Measurements from ENCODE around the gene MAPK11. TPM values are rescaled to one million over a fixed set of nuclear protein-coding genes. Genes with fewer than 3 reads are reported as not detected.

Gene MAPK11
- total and polyA plus RNA-seq, 2 donors (not counting 1 experiment from before 2014, with no cell fraction given), result 8.1 to 9.9 TPM

GRCh38 chr22:50226875-50227165 lies 43.4 kb downstream of the MAPK11 start:
- Histone ChIP-seq H3K4me1 (ENCODE audit: control insufficient read depth in 2 of 2, insufficient read depth in 2 of 2, low read length in 2 of 2) (no peaks in the 10 kb centered on the region), H3K4me3 (ENCODE audit: control extremely low read depth in 1 of 5, extremely low read depth in 1 of 5, insufficient read depth in 1 of 5, low read depth in 2 of 5, low read length in 4 of 5) (no peak overlapping the region), H3K9ac (ENCODE audit: low read length) (no peak overlapping the region), H2AFZ (ENCODE audit: insufficient read depth, low read depth, low read length, poor library complexity, severe bottlenecking) (no peak overlapping the region), H3K36me3 (replicated peaks in 1 of 2; ENCODE audit: control extremely low read depth in 1 of 2, control insufficient read depth in 1 of 2, extremely low read depth in 1 of 2, insufficient read depth in 2 of 2, low read length in 1 of 2) (peaks cover 0 to 53% of the 10 kb centered on the region in 2 experiments), H3K27me3 (replicated peaks in 1 of 4; ENCODE audit: control extremely low read depth in 1 of 4, control insufficient read depth in 3 of 4, insufficient read depth in 4 of 4, low read length in 3 of 4) (no peaks in the 10 kb centered on the region), H3K4me2 (replicated peaks; ENCODE audit: low read depth, low read length, poor library complexity, severe bottlenecking) (no peak overlapping the region), H4K20me1 (ENCODE audit: control insufficient read depth, insufficient read depth, low read length, poor library complexity, severe bottlenecking) (peaks cover 33% of the 10 kb centered on the region), H3K9me3 (ENCODE audit: control extremely low read depth in 1 of 3, control insufficient read depth in 2 of 3, insufficient read depth in 1 of 3, low read length in 2 of 3) (no peaks in the 10 kb centered on the region), H3K27ac (ENCODE audit: low read length in 2 of 2) (no peak overlapping the region), H3K79me2 (ENCODE audit: control insufficient read depth, insufficient read depth, low read length) (peaks cover 35% of the 10 kb centered on the region)
- TF ChIP-seq EZH2 (IDR thresholded peaks at IDR 0.05; ENCODE audit: borderline replicate concordance, insufficient read depth, low read depth, low read length, poor library complexity, severe bottlenecking), result no peak
- TF ChIP-seq CTCF (IDR thresholded peaks at IDR 0.05), result no peak
- ATAC-seq (ENCODE audit: low read depth), result no peak
- WGBS (ENCODE audit: insufficient coverage), result 73% methylated on average over 18 of the region's 18 CpGs
- Mint-ChIP-seq H3K27me3 (no peaks in the 10 kb centered on the region), H3K4me3 (no peak overlapping the region), H3K27ac (no peak overlapping the region), H3K4me1 (no peaks in the 10 kb centered on the region), H3K9me3 (ENCODE audit: insufficient read depth) (no peaks in the 10 kb centered on the region)
- intact Hi-C loops (cut with micrococcal nuclease), result no loop called here
- no peak for DNase-seq
- CTCF ChIA-PET, result interaction anchor here (1.3 kb wide), 1 partner anchor 11 kb away, joined by 4 read pairs; no protein-coding TSS in a partner anchor
- POLR2A ChIA-PET, result no interaction called here

- H3K4me3 Mint-ChIP-seq, result no peak overlapping the region
- Histone ChIP-seq H3K79me2 (ENCODE audit: control insufficient read depth, insufficient read depth, low read length) (peaks cover 35% of the 10 kb centered on the region), H3K9ac (ENCODE audit: low read length) (no peak overlapping the region), H3K4me3 (ENCODE audit: control extremely low read depth in 1 of 5, extremely low read depth in 1 of 5, insufficient read depth in 1 of 5, low read depth in 2 of 5, low read length in 4 of 5) (no peak overlapping the region), H4K20me1 (ENCODE audit: control insufficient read depth, insufficient read depth, low read length, poor library complexity, severe bottlenecking) (peaks cover 33% of the 10 kb centered on the region), H3K27ac (ENCODE audit: low read length in 2 of 2) (no peak overlapping the region), H3K4me2 (replicated peaks; ENCODE audit: low read depth, low read length, poor library complexity, severe bottlenecking) (no peak overlapping the region), H3K27me3 (replicated peaks in 1 of 4; ENCODE audit: control extremely low read depth in 1 of 4, control insufficient read depth in 3 of 4, insufficient read depth in 4 of 4, low read length in 3 of 4) (no peaks in the 10 kb centered on the region), H3K36me3 (replicated peaks in 1 of 2; ENCODE audit: control extremely low read depth in 1 of 2, control insufficient read depth in 1 of 2, extremely low read depth in 1 of 2, insufficient read depth in 2 of 2, low read length in 1 of 2) (peaks cover 0 to 57% of the 10 kb centered on the region in 2 experiments), H3K9me3 (ENCODE audit: control extremely low read depth in 1 of 3, control insufficient read depth in 2 of 3, insufficient read depth in 1 of 3, low read length in 2 of 3) (no peaks in the 10 kb centered on the region), H2AFZ (ENCODE audit: insufficient read depth, low read depth, low read length, poor library complexity, severe bottlenecking) (no peak overlapping the region), H3K4me1 (ENCODE audit: control insufficient read depth in 2 of 2, insufficient read depth in 2 of 2, low read length in 2 of 2) (no peaks in the 10 kb centered on the region)
- H3K9me3 Mint-ChIP-seq (ENCODE audit: insufficient read depth), result no peaks in the 10 kb centered on the region
- no peak for DNase-seq
- no peaks in the 10 kb centered on the region for H3K27me3 Mint-ChIP-seq
- H3K4me1 Mint-ChIP-seq, result no peaks in the 10 kb centered on the region
- TF ChIP-seq CTCF (IDR thresholded peaks at IDR 0.05) (no peak), EZH2 (IDR thresholded peaks at IDR 0.05; ENCODE audit: borderline replicate concordance, insufficient read depth, low read depth, low read length, poor library complexity, severe bottlenecking) (no peak)
- CTCF ChIA-PET, result interaction anchor here (0.6 to 1.3 kb wide), 2 partner anchors 11 to 12 kb away, joined by 3 to 4 read pairs; no protein-coding TSS in a partner anchor
- intact Hi-C loops (cut with micrococcal nuclease), result no loop called here
- no peak for ATAC-seq (ENCODE audit: low read depth)
- WGBS (ENCODE audit: insufficient coverage), result 93% methylated on average over 21 of the region's 31 CpGs
- POLR2A ChIA-PET, result no interaction called here
- no peak overlapping the region for H3K27ac Mint-ChIP-seq
Measured at GRCh38 chr22:50226063-50226874, 43.9 kb downstream of the MAPK11 start.

Data from B cell (primary cell).